Dedifferentiated amniotic fluid mesenchymal stem cell (primary cell): Measurements from ENCODE around the gene PDHX.
"Not testable (repeated sequence)": the region's sequence is repeated elsewhere in the genome, so short reads cannot be mapped to it uniquely, and the experiment has no call there.

ENCODE experiments used
- DNase-seq: peaks from one replicate; pipeline ENCODE4 v3.0.0-alpha.2; 2016; ENCODE audit errors: extremely low spot score

The PDHX gene

GRCh38 chr11:34916015-34916842 is at the start of gene PDHX, which contains the start of gene APIP:
PDHX (plus strand) TSS chr11:34916618; CDS start chr11:34916656, 38 bp downstream.
APIP (minus strand) TSS chr11:34916379; CDS start chr11:34916284, 95 bp downstream.
- DNase-seq, result peak; percentile 98

- DNase-seq, result no peak
Observed at GRCh38 chr11:34869425-34869824, 47.0 kb upstream of the PDHX start.

- DNase-seq, result no peak
Observed at GRCh38 chr11:34870548-34871196, 45.7 kb upstream of the PDHX start.

- no peak for DNase-seq
Observed at GRCh38 chr11:34874202-34874601, 42.2 kb upstream of the PDHX start.

- no peak for DNase-seq
Observed at GRCh38 chr11:34877375-34877975, 38.9 kb upstream of the PDHX start.

- no peak for DNase-seq
Observed at GRCh38 chr11:34881900-34882299, 34.5 kb upstream of the PDHX start.

GRCh38 chr11:34886609-34887008 is 29.8 kb upstream of the PDHX start:
- DNase-seq, result no peak

GRCh38 chr11:34887260-34887659 is 29.2 kb upstream of the PDHX start:
- no peak for DNase-seq

GRCh38 chr11:34890089-34890488 is 26.3 kb upstream of the PDHX start:
- DNase-seq, result no peak

- DNase-seq, result peak; percentile 64
Observed at GRCh38 chr11:34890812-34891211, 25.6 kb upstream of the PDHX start.

GRCh38 chr11:34891611-34892010 is 24.8 kb upstream of the PDHX start:
- DNase-seq, result no peak

GRCh38 chr11:34893416-34893815 is 23.0 kb upstream of the PDHX start:
- DNase-seq, result no peak

GRCh38 chr11:34896191-34896590 is 20.2 kb upstream of the PDHX start:
- not testable (repeated sequence) for DNase-seq

GRCh38 chr11:34897171-34897870 is 19.1 kb upstream of the PDHX start:
- no peak for DNase-seq

- no peak for DNase-seq
Observed at GRCh38 chr11:34898474-34898873, 17.9 kb upstream of the PDHX start.

GRCh38 chr11:34899633-34900016 is 16.8 kb upstream of the PDHX start:
- DNase-seq, result no peak

- no peak for DNase-seq
Observed at GRCh38 chr11:34904421-34904955, 11.9 kb upstream of the PDHX start.

- no peak for DNase-seq
Observed at GRCh38 chr11:34905666-34906065, 10.8 kb upstream of the PDHX start.

GRCh38 chr11:34907934-34908593 is 8.4 kb upstream of the PDHX start:
- no peak for DNase-seq

- no peak for DNase-seq
Observed at GRCh38 chr11:34909415-34909814, 7.0 kb upstream of the PDHX start.

- DNase-seq, result no peak
Observed at GRCh38 chr11:34909955-34910354, 6.5 kb upstream of the PDHX start.
